HCT116 (cell line): ENCODE results near the gene SLC35F3. TPM values are rescaled to one million over a fixed set of nuclear protein-coding genes. Genes with fewer than 3 reads are reported as not detected.

ENCODE experiments used
- ATAC-seq: fragments of 200-7000 bp; cut with Tn5 transposase; 2 replicates; pipeline ENCODE4 v1.9.1; 2020; ENCODE audit warnings: mild to moderate bottlenecking, moderate library complexity
- BruUV-seq: library from RNA; stranded (reverse); fragments of 400-500 nt; replicated peaks from 2 replicates; lab custom pipeline; 2021; lab: Mats Ljungman, UMichigan
- CTCF ChIA-PET: fragments of 300-600 bp; sonication (Branson Sonifier 250); formaldehyde crosslinking; loops from one replicate; lab custom pipeline; 2021; ENCODE audit warnings: antibody characterized with exemption; lab: Charles Lee
- POLR2A ChIA-PET: fragments of 300-600, 350-600 bp; sonication (Branson Sonifier 250); formaldehyde crosslinking; loops from one replicate; lab custom pipeline; 2021; ENCODE audit warnings: antibody characterized with exemption; lab: Charles Lee
- RAD21 ChIA-PET, 2 experiments: fragments of 300-600 bp; sonication (Branson Sonifier 250); formaldehyde crosslinking; loops; one replicate each; lab custom pipeline; 2023; ENCODE audit warnings: low total read pairs in 2 of 2; ENCODE audit not compliant: uncharacterized antibody in 2 of 2, unreplicated experiment in 2 of 2, low non-redundant PET in 1 of 2; lab: Charles Lee
- DNase-seq: peaks from one replicate; pipeline ENCODE4 v3.0.0-alpha.2; 2010; ENCODE audit warnings: low read depth, low spot score
- H2AFZ ChIP-seq: fragments of 200-600 bp; shearing (Covaris generic), sonication (generic); 2 replicates; pipeline ENCODE4 v1.6.1; 2017; ENCODE audit warnings: low read depth, mixed run types, mixed read lengths, antibody characterized with exemption, low read length; ENCODE audit not compliant: poor library complexity, severe bottlenecking
- H3K27ac ChIP-seq: 2 replicates; pipeline ENCODE4 v1.5.1; 2012; ENCODE audit warnings: low read depth, low read length
- H3K27me3 ChIP-seq: fragments of 200-600 bp; sonication (generic); 2 replicates; pipeline ENCODE4 v1.6.1; 2016; ENCODE audit warnings: mixed run types, low read length, mixed read lengths; ENCODE audit not compliant: insufficient read depth
- H3K36me3 ChIP-seq, 2 experiments: fragments of 200-500 bp in 1 of 2; fragments of 200-600 bp in 1 of 2; sonication (Bioruptor generic) in 1 of 2; sonication (generic) in 1 of 2; 2 replicates each; pipeline versions ENCODE4 v1.5.1 to v1.6.1; 2014 to 2016; ENCODE audit warnings: low read length in 2 of 2, inconsistent platforms in 1 of 2, mixed read lengths in 1 of 2, mixed run types in 1 of 2; ENCODE audit not compliant: insufficient read depth in 2 of 2, control insufficient read depth in 1 of 2
- H3K4me1 ChIP-seq, 2 experiments: fragments of 200-600 bp in 1 of 2; sonication (generic) in 1 of 2; 2 replicates each; pipeline versions ENCODE4 v1.5.1 to v1.6.1; 2012 to 2017; ENCODE audit warnings: low read length in 2 of 2, inconsistent platforms in 1 of 2, mild to moderate bottlenecking in 1 of 2, mixed read lengths in 1 of 2, mixed run types in 1 of 2, moderate library complexity in 1 of 2; ENCODE audit not compliant: insufficient read depth in 2 of 2, control insufficient read depth in 1 of 2
- H3K4me2 ChIP-seq: fragments of 200-600 bp; sonication (generic); 2 replicates; pipeline ENCODE4 v1.6.1; 2017; ENCODE audit warnings: mixed run types, low read length, mixed read lengths
- H3K4me3 ChIP-seq, 2 experiments: fragments of 200-600 bp in 1 of 2; sonication (generic) in 1 of 2; replicated peaks in 1 of 2; 2 replicates each; pipeline ENCODE4 v1.5.1; 2011 to 2016; ENCODE audit warnings: low read length in 2 of 2, control low read depth in 1 of 2, low read depth in 1 of 2, mild to moderate bottlenecking in 1 of 2, mixed read lengths in 1 of 2, mixed run types in 1 of 2
- H3K79me2 ChIP-seq: fragments of 200-600 bp; sonication (generic); 2 replicates; pipeline ENCODE4 v1.6.1; 2017; ENCODE audit warnings: mild to moderate bottlenecking, mixed run types, low read length, moderate library complexity, mixed read lengths; ENCODE audit not compliant: insufficient read depth
- H3K9ac ChIP-seq: fragments of 200-600 bp; sonication (generic); 2 replicates; pipeline ENCODE4 v1.6.1; 2016; ENCODE audit warnings: low read length, mixed read lengths
- H3K9me2 ChIP-seq: fragments of 200-600 bp; sonication (generic), shearing (Covaris generic); 2 replicates; pipeline ENCODE4 v1.6.1; 2017; ENCODE audit warnings: mixed run types, mild to moderate bottlenecking, moderate library complexity; ENCODE audit not compliant: insufficient read depth
- H3K9me3 ChIP-seq, 2 experiments: fragments of 200-500 bp in 1 of 2; fragments of 200-600 bp in 1 of 2; sonication (Bioruptor generic) in 1 of 2; sonication (generic) in 1 of 2; 2 replicates each; pipeline ENCODE4 v1.6.1; 2014 to 2017; ENCODE audit warnings: low read length in 2 of 2, mixed read lengths in 2 of 2, inconsistent platforms in 1 of 2, low read depth in 1 of 2, mild to moderate bottlenecking in 1 of 2, mixed run types in 1 of 2, moderate library complexity in 1 of 2; ENCODE audit not compliant: control insufficient read depth in 1 of 2, insufficient read depth in 1 of 2
- H4K20me1 ChIP-seq: fragments of 200-600 bp; sonication (generic), shearing (Covaris generic); 2 replicates; pipeline ENCODE4 v1.6.1; 2017; ENCODE audit warnings: mixed run types, mild to moderate bottlenecking, moderate library complexity; ENCODE audit not compliant: insufficient read depth
- ELF1 ChIP-seq: IDR thresholded peaks from 2 replicates; pipeline ENCODE4 v1.6.1; 2012; ENCODE audit warnings: low read depth, borderline replicate concordance
- RAD21 ChIP-seq: IDR thresholded peaks from 2 replicates; pipeline ENCODE4 v1.6.1; 2012; ENCODE audit warnings: low read depth, mild to moderate bottlenecking
- REST ChIP-seq: IDR thresholded peaks from 2 replicates; pipeline ENCODE4 v1.6.1; 2012; ENCODE audit warnings: low read depth
- SP1 ChIP-seq: IDR thresholded peaks from 2 replicates; pipeline ENCODE4 v1.6.1; 2012; ENCODE audit warnings: low read depth
- SRF ChIP-seq: IDR thresholded peaks from 2 replicates; pipeline ENCODE4 v1.6.1; 2012; ENCODE audit warnings: low read depth
- TCF7L2 ChIP-seq: IDR thresholded peaks from 2 replicates; pipeline ENCODE4 v1.7.0; 2011; ENCODE audit warnings: borderline replicate concordance, inconsistent platforms; ENCODE audit not compliant: insufficient read depth, insufficient read length; ENCODE audit errors: extremely low read depth
- ZFX ChIP-seq: fragments of 450-650 bp; IDR thresholded peaks from 2 replicates; pipeline ENCODE4 v1.6.1; 2017
- ZNF274 ChIP-seq: fragments of 200-500 bp; sonication (Bioruptor generic); IDR thresholded peaks from 2 replicates; pipeline ENCODE4 v1.6.1; 2014; ENCODE audit warnings: mild to moderate bottlenecking, low read depth, low read length, inconsistent platforms
- intact Hi-C: fragments of 100-400 bp; cut with micrococcal nuclease; formaldehyde crosslinking; loops from 2 replicates; pipeline ENCODE4 v1.10.0; 2022
- total RNA-seq: library from RNA; stranded (reverse); gene quantifications from one replicate; pipeline ENCODE4 v1.2.1, GENCODE V29; 2021; ENCODE audit not compliant: unreplicated experiment

The SLC35F3 gene
- total RNA-seq, 1 experiment from 2014 or later = 6.4 TPM

DNA sequence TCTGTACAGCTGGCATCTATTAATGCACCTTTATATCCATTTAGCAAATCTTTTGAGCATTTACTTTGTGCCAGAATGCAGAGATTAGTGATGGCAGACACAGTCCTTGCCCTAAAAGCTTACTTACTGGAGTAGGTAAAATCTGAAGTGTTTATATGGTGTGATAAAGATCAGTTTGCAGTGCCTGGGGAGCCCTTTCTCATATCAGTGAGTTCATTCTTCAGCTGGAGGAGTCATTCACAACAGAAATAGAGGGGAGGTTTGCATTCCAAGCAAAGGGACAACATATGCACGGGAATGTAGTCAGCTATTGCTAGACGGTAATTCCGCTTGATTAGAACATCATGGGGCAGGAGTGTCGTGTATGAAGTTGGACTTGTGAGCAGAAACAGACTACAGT lies 8.4 kb downstream of the SLC35F3 start:
- H3K4me2 ChIP-seq = no peak overlapping the region
- H3K4me3 ChIP-seq = no peak overlapping the region
- TF ChIP-seq REST (no peak), RAD21 (no peak), SRF (no peak), SP1 (no peak), ZFX (no peak), ELF1 (no peak), ZNF274 (no peak), TCF7L2 (no peak)
- H3K9me3 ChIP-seq = 0 out of 4 replicates have a peak, but pooled peaks cover 0 to 6% of the 10 kb centered on the region in 2 experiments
- no TSS peak for BruUV-seq
- ATAC-seq = no peak
- POLR2A ChIA-PET = no interaction called here
- no peaks in the 10 kb centered on the region for H3K27me3 ChIP-seq
- CTCF ChIA-PET = no interaction called here
- no peak overlapping the region for H3K27ac ChIP-seq
- RAD21 ChIA-PET = no interaction called here
- peaks cover 24 to 72% of the 10 kb centered on the region in 2 experiments for H3K4me1 ChIP-seq
- H4K20me1 ChIP-seq = no peaks in the 10 kb centered on the region
- peaks cover 71% of the 10 kb centered on the region for H3K79me2 ChIP-seq
- intact Hi-C loops = no loop called here
- H3K9ac ChIP-seq = no peak overlapping the region
- peaks cover 0 to 33% of the 10 kb centered on the region in 2 experiments; a peak in 1 of 4 replicates for H3K36me3 ChIP-seq
- H3K9me2 ChIP-seq = no peaks in the 10 kb centered on the region
- no peak overlapping the region for H2AFZ ChIP-seq
- no peak for DNase-seq
